MM.1S (cell line): Measurements from ENCODE around the gene TET3.

Experiments used
- DNase-seq: peaks from one replicate; pipeline ENCODE4 v3.0.0-alpha.2; 2015
- H2AFZ ChIP-seq: fragments of 300-600 bp; sonication (generic); 2 replicates; pipeline ENCODE4 v1.6.0; 2016; ENCODE audit warnings: antibody characterized with exemption, low read length
- H3F3A ChIP-seq: fragments of 300-600 bp; sonication (generic); 2 replicates; pipeline ENCODE4 v1.6.1; 2016; ENCODE audit warnings: mild to moderate bottlenecking, antibody characterized with exemption, low read length, moderate library complexity, mixed read lengths; ENCODE audit not compliant: insufficient read depth
- H3K27ac ChIP-seq: fragments of 300-600 bp; sonication (generic); 2 replicates; pipeline ENCODE4 v1.5.1; 2016; ENCODE audit warnings: mild to moderate bottlenecking, low read length
- H3K27me3 ChIP-seq: fragments of 300-600 bp; sonication (generic); replicated peaks from 2 replicates; pipeline ENCODE4 v1.6.0; 2016; ENCODE audit warnings: low read length; ENCODE audit not compliant: insufficient read depth
- H3K36me3 ChIP-seq: fragments of 300-600 bp; sonication (generic); replicated peaks from 2 replicates; pipeline ENCODE4 v1.6.1; 2016; ENCODE audit warnings: mild to moderate bottlenecking, low read length, mixed read lengths; ENCODE audit not compliant: insufficient read depth
- H3K4me1 ChIP-seq: fragments of 300-600 bp; sonication (generic); 2 replicates; pipeline ENCODE4 v1.6.1; 2016; ENCODE audit warnings: low read length, mixed read lengths
- H3K4me2 ChIP-seq: fragments of 300-600 bp; sonication (generic); 2 replicates; pipeline ENCODE4 v1.6.0; 2016; ENCODE audit warnings: low read depth, low read length
- H3K4me3 ChIP-seq: fragments of 300-600 bp; sonication (generic); 2 replicates; pipeline ENCODE4 v1.5.1; 2016; ENCODE audit warnings: low read length, mixed read lengths
- H3K79me2 ChIP-seq: fragments of 300-600 bp; sonication (generic); 2 replicates; pipeline ENCODE4 v1.6.1; 2016; ENCODE audit warnings: mixed run types, low read length, mixed read lengths
- H3K9ac ChIP-seq: fragments of 300-600 bp; sonication (generic); 2 replicates; pipeline ENCODE4 v1.6.1; 2016; ENCODE audit warnings: low read length, mixed read lengths
- H3K9me2 ChIP-seq: fragments of 300-600 bp; sonication (generic); replicated peaks from 2 replicates; pipeline ENCODE4 v1.6.1; 2016; ENCODE audit warnings: mild to moderate bottlenecking, low read length, mixed read lengths; ENCODE audit not compliant: insufficient read depth
- H3K9me3 ChIP-seq: fragments of 300-600 bp; sonication (generic); replicated peaks from 2 replicates; pipeline ENCODE4 v1.6.1; 2016; ENCODE audit warnings: mild to moderate bottlenecking, low read length, mixed read lengths; ENCODE audit not compliant: insufficient read depth
- H4K20me1 ChIP-seq: fragments of 300-600 bp; sonication (generic); 2 replicates; pipeline ENCODE4 v1.6.1; 2016; ENCODE audit warnings: mild to moderate bottlenecking, low read length, moderate library complexity, mixed read lengths; ENCODE audit not compliant: insufficient read depth
- EZH2 ChIP-seq: fragments of 300-600 bp; sonication (generic); optimal IDR thresholded peaks from 2 replicates; pipeline ENCODE3; 2017; ENCODE audit warnings: low read depth, mild to moderate bottlenecking, antibody characterized with exemption, low read length, mixed read lengths
- EZH2phosphoT487 ChIP-seq: fragments of 300-600 bp; sonication (generic); IDR thresholded peaks from 2 replicates; pipeline ENCODE4 v1.6.1; 2018; ENCODE audit warnings: antibody characterized with exemption, low read length
- TF ChIP-seq, protein P1 (sequence below): fragments of 300-600 bp; sonication (generic); IDR thresholded peaks from 2 replicates; pipeline ENCODE4 v1.5.1; 2016; ENCODE audit warnings: antibody characterized with exemption, low read length, mixed read lengths

TET3 gene

GRCh38 chr2:74011246-74011645 is 26.5 kb downstream of the TET3 start:
- Histone ChIP-seq H3K4me2 (no peak overlapping the region), H3K9me3 (no peaks in the 10 kb centered on the region), H3K9me2 (no peaks in the 10 kb centered on the region), H4K20me1 (no peaks in the 10 kb centered on the region), H3F3A (no peaks in the 10 kb centered on the region), H3K27ac (no peak overlapping the region), H3K4me3 (no peak overlapping the region), H3K36me3 (no peaks in the 10 kb centered on the region), H2AFZ (no peak overlapping the region), H3K9ac (no peak overlapping the region), H3K27me3 (no peaks in the 10 kb centered on the region), H3K79me2 (peaks cover 68% of the 10 kb centered on the region), H3K4me1 (no peaks in the 10 kb centered on the region)
- TF ChIP-seq EZH2 (no peak), EZH2phosphoT487 (no peak)
- TF ChIP-seq, protein P1, sequence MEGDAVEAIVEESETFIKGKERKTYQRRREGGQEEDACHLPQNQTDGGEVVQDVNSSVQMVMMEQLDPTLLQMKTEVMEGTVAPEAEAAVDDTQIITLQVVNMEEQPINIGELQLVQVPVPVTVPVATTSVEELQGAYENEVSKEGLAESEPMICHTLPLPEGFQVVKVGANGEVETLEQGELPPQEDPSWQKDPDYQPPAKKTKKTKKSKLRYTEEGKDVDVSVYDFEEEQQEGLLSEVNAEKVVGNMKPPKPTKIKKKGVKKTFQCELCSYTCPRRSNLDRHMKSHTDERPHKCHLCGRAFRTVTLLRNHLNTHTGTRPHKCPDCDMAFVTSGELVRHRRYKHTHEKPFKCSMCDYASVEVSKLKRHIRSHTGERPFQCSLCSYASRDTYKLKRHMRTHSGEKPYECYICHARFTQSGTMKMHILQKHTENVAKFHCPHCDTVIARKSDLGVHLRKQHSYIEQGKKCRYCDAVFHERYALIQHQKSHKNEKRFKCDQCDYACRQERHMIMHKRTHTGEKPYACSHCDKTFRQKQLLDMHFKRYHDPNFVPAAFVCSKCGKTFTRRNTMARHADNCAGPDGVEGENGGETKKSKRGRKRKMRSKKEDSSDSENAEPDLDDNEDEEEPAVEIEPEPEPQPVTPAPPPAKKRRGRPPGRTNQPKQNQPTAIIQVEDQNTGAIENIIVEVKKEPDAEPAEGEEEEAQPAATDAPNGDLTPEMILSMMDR: no peak
- DNase-seq: no peak

DNA sequence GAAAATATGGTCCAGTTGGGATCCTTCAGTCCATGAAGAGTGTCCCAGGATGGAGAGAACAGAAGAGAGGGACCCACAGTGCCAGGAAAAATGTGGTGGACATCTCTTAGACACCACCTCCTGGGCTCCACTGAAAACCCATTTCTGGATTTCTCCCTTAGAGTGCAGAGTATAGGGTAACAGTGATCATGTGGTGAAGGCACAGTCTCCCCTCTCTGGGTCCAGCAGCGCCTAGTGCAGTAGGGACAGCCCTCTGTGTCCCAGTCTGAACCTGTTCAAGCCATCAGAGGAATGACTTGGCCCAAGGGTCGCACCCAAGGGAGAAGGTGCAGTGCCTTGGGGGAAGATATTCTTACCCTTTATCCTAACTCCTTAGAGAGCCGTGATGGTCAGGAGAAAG is 30.1 kb downstream of the TET3 start:
- H3K4me3 ChIP-seq: no peak overlapping the region
- no peak overlapping the region for H3K27ac ChIP-seq
- no peak overlapping the region for H2AFZ ChIP-seq
- H3K9me3 ChIP-seq: no peaks in the 10 kb centered on the region
- no peaks in the 10 kb centered on the region for H4K20me1 ChIP-seq
- no peaks in the 10 kb centered on the region for H3K27me3 ChIP-seq
- H3K9ac ChIP-seq: no peak overlapping the region
- DNase-seq: no peak
- peaks cover 69% of the 10 kb centered on the region for H3K79me2 ChIP-seq
- H3K4me2 ChIP-seq: no peak overlapping the region
- TF ChIP-seq, protein P1: no peak
- no peak for TF ChIP-seq EZH2
- no peak for TF ChIP-seq EZH2phosphoT487
- no peaks in the 10 kb centered on the region for H3K4me1 ChIP-seq
- H3K36me3 ChIP-seq: no peaks in the 10 kb centered on the region
- H3F3A ChIP-seq: no peaks in the 10 kb centered on the region
- H3K9me2 ChIP-seq: no peaks in the 10 kb centered on the region

DNA sequence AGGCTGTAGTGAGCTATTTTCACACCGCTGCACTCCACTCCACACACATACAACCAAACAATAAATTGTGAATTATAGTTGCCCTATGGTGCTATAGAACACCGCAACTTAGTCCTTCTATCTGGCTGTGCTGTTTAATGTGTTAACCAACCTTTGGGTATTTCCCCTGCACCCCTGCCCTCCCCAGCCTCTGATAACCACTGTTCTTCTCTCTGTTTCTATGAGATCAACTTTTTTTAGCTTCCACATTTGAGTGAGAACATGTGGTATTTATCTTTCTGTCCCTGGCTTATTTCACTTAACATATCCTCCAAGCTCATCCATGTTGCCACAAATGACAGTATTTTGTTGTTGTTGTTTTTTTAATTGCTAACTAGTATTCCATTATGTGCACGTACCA is 32.5 kb downstream of the TET3 start:
- H3K9ac ChIP-seq: no peak overlapping the region
- no peaks in the 10 kb centered on the region for H3K9me2 ChIP-seq
- H3K9me3 ChIP-seq: no peaks in the 10 kb centered on the region
- TF ChIP-seq EZH2phosphoT487 (no peak), EZH2 (no peak)
- TF ChIP-seq, protein P1: no peak
- peaks cover 68% of the 10 kb centered on the region for H3K79me2 ChIP-seq
- no peak overlapping the region for H3K4me3 ChIP-seq
- no peaks in the 10 kb centered on the region for H3K27me3 ChIP-seq
- no peak overlapping the region for H3K4me2 ChIP-seq
- H3K36me3 ChIP-seq: no peaks in the 10 kb centered on the region
- H3K4me1 ChIP-seq: no peaks in the 10 kb centered on the region
- DNase-seq: no peak
- H2AFZ ChIP-seq: no peak overlapping the region
- no peaks in the 10 kb centered on the region for H4K20me1 ChIP-seq
- no peak overlapping the region for H3K27ac ChIP-seq
- H3F3A ChIP-seq: no peaks in the 10 kb centered on the region

GRCh38 chr2:74019516-74019915 is 34.8 kb downstream of the TET3 start:
- H3K36me3 ChIP-seq: no peaks in the 10 kb centered on the region
- H3K9me3 ChIP-seq: no peaks in the 10 kb centered on the region
- H3K9me2 ChIP-seq: no peaks in the 10 kb centered on the region
- H3K4me1 ChIP-seq: no peaks in the 10 kb centered on the region
- H3K4me3 ChIP-seq: no peak overlapping the region
- H3K27me3 ChIP-seq: no peaks in the 10 kb centered on the region
- H3K79me2 ChIP-seq: peaks cover 75% of the 10 kb centered on the region
- H3F3A ChIP-seq: no peaks in the 10 kb centered on the region
- no peak overlapping the region for H3K27ac ChIP-seq
- no peak overlapping the region for H3K4me2 ChIP-seq
- no peak overlapping the region for H3K9ac ChIP-seq
- TF ChIP-seq EZH2 (no peak), EZH2phosphoT487 (no peak)
- TF ChIP-seq, protein P1: no peak
- DNase-seq: no peak
- no peaks in the 10 kb centered on the region for H4K20me1 ChIP-seq
- H2AFZ ChIP-seq: no peak overlapping the region
